ENCODE results near the gene FAM50A.

FAM50A gene

GRCh38 chrX:154413142-154413541 lies 30.8 kb upstream of the FAM50A start:
- H3K9me3 ChIP-seq (ENCODE audit: control extremely low read depth in 1 of 5, control insufficient read depth in 4 of 5, insufficient read depth in 2 of 5, low read depth in 1 of 5, low read length in 4 of 5) = no peaks in the 10 kb centered on the region
- 73% methylated on average over 5 of the region's 8 CpGs for WGBS (ENCODE audit: insufficient coverage)
- no peak for DNase-seq
- ChIA-PET POLR2A (interaction anchor here (0.7 to 1.3 kb wide), 2 partner anchors 11 to 118 kb away, joined by 3 to 5 read pairs; no protein-coding TSS in a partner anchor), CTCF (interaction anchor here (0.9 to 3.0 kb wide), 6 partner anchors 9 to 114 kb away, joined by 3 to 12 read pairs (median 3); partner anchors contain the start of gene ATP6AP1)
- H3K36me3 ChIP-seq (ENCODE audit: control insufficient read depth in 4 of 4, insufficient read depth in 4 of 4, low read length in 3 of 4) = peaks cover 0 to 3% (median 0%) of the 10 kb centered on the region in 4 experiments
- peak overlapping the region in 1 of 7 experiments; percentile 80 for H3K4me3 ChIP-seq (ENCODE audit: control insufficient read depth in 1 of 7, extremely low read depth in 1 of 7, insufficient read depth in 4 of 7, low read depth in 2 of 7, low read length in 6 of 7)
- no peak overlapping the region for H3K27ac ChIP-seq (ENCODE audit: insufficient read depth in 1 of 2, low read depth in 1 of 2, low read length in 2 of 2, poor library complexity in 1 of 2, severe bottlenecking in 2 of 2)
- peaks cover 3 to 33% (median 32%) of the 10 kb centered on the region in 4 experiments for H3K4me1 ChIP-seq (ENCODE audit: control extremely low read depth in 1 of 4, control insufficient read depth in 4 of 4, insufficient read depth in 4 of 4, low read length in 3 of 4)
- no peaks in the 10 kb centered on the region for H3K27me3 ChIP-seq (replicated peaks in 2 of 5; ENCODE audit: control insufficient read depth in 4 of 5, insufficient read depth in 5 of 5, low read length in 4 of 5)

- WGBS (ENCODE audit: insufficient coverage) = 64% methylated on average over 5 of the region's 7 CpGs
- CTCF ChIA-PET = no interaction called here
- Histone ChIP-seq H3K4me3 (ENCODE audit: control insufficient read depth in 1 of 7, extremely low read depth in 1 of 7, insufficient read depth in 4 of 7, low read depth in 2 of 7, low read length in 6 of 7) (no peak overlapping the region), H3K27ac (ENCODE audit: insufficient read depth in 1 of 2, low read depth in 1 of 2, low read length in 2 of 2, poor library complexity in 1 of 2, severe bottlenecking in 2 of 2) (no peak overlapping the region), H3K9me3 (ENCODE audit: control extremely low read depth in 1 of 5, control insufficient read depth in 4 of 5, insufficient read depth in 2 of 5, low read depth in 1 of 5, low read length in 4 of 5) (no peaks in the 10 kb centered on the region), H3K36me3 (ENCODE audit: control insufficient read depth in 4 of 4, insufficient read depth in 4 of 4, low read length in 3 of 4) (peaks cover 0 to 11% (median 4%) of the 10 kb centered on the region in 4 experiments), H3K4me1 (ENCODE audit: control extremely low read depth in 1 of 4, control insufficient read depth in 4 of 4, insufficient read depth in 4 of 4, low read length in 3 of 4) (peaks cover 3 to 13% (median 12%) of the 10 kb centered on the region in 4 experiments), H3K27me3 (replicated peaks in 2 of 5; ENCODE audit: control insufficient read depth in 4 of 5, insufficient read depth in 5 of 5, low read length in 4 of 5) (no peaks in the 10 kb centered on the region)
- no peak for DNase-seq
- POLR2A ChIA-PET = interaction anchor here (0.6 kb wide), 1 partner anchor 417 kb away, joined by 3 read pairs; no protein-coding TSS in a partner anchor
Observed at GRCh38 chrX:154417157-154417556, 26.8 kb upstream of the FAM50A start.

- POLR2A ChIA-PET = no interaction called here
- Histone ChIP-seq H3K4me3 (ENCODE audit: control insufficient read depth in 1 of 7, extremely low read depth in 1 of 7, insufficient read depth in 4 of 7, low read depth in 2 of 7, low read length in 6 of 7) (no peak overlapping the region), H3K36me3 (ENCODE audit: control insufficient read depth in 4 of 4, insufficient read depth in 4 of 4, low read length in 3 of 4) (peaks cover 0 to 9% (median 4%) of the 10 kb centered on the region in 4 experiments), H3K4me1 (ENCODE audit: control extremely low read depth in 1 of 4, control insufficient read depth in 4 of 4, insufficient read depth in 4 of 4, low read length in 3 of 4) (peaks cover 0 to 5% (median 2%) of the 10 kb centered on the region in 4 experiments), H3K9me3 (ENCODE audit: control extremely low read depth in 1 of 5, control insufficient read depth in 4 of 5, insufficient read depth in 2 of 5, low read depth in 1 of 5, low read length in 4 of 5) (no peaks in the 10 kb centered on the region), H3K27me3 (replicated peaks in 2 of 5; ENCODE audit: control insufficient read depth in 4 of 5, insufficient read depth in 5 of 5, low read length in 4 of 5) (no peaks in the 10 kb centered on the region), H3K27ac (ENCODE audit: insufficient read depth in 1 of 2, low read depth in 1 of 2, low read length in 2 of 2, poor library complexity in 1 of 2, severe bottlenecking in 2 of 2) (no peak overlapping the region)
- WGBS (ENCODE audit: insufficient coverage) = 92% methylated on average over 4 of the region's 8 CpGs
- CTCF ChIA-PET = interaction anchor here (0.9 to 1.4 kb wide), 2 partner anchors 20 to 33 kb away, joined by 3 to 4 read pairs; no protein-coding TSS in a partner anchor
- DNase-seq = no peak
Observed at GRCh38 chrX:154419189-154419588, 24.8 kb upstream of the FAM50A start.

GRCh38 chrX:154419688-154420401 lies 24.1 kb upstream of the FAM50A start:
- DNase-seq = no peak
- WGBS (ENCODE audit: insufficient coverage) = 90% methylated on average over 13 of the region's 19 CpGs
- no peak overlapping the region for H3K27ac ChIP-seq (ENCODE audit: insufficient read depth in 1 of 2, low read depth in 1 of 2, low read length in 2 of 2, poor library complexity in 1 of 2, severe bottlenecking in 2 of 2)
- no peak overlapping the region for H3K4me3 ChIP-seq (ENCODE audit: control insufficient read depth in 1 of 7, extremely low read depth in 1 of 7, insufficient read depth in 4 of 7, low read depth in 2 of 7, low read length in 6 of 7)
- POLR2A ChIA-PET = no interaction called here
- no peaks in the 10 kb centered on the region for H3K27me3 ChIP-seq (replicated peaks in 2 of 5; ENCODE audit: control insufficient read depth in 4 of 5, insufficient read depth in 5 of 5, low read length in 4 of 5)
- H3K9me3 ChIP-seq (ENCODE audit: control extremely low read depth in 1 of 5, control insufficient read depth in 4 of 5, insufficient read depth in 2 of 5, low read depth in 1 of 5, low read length in 4 of 5) = no peaks in the 10 kb centered on the region
- H3K36me3 ChIP-seq (ENCODE audit: control insufficient read depth in 4 of 4, insufficient read depth in 4 of 4, low read length in 3 of 4) = peaks cover 0 to 9% (median 4%) of the 10 kb centered on the region in 4 experiments
- peaks cover 0 to 10% (median 6%) of the 10 kb centered on the region in 4 experiments for H3K4me1 ChIP-seq (ENCODE audit: control extremely low read depth in 1 of 4, control insufficient read depth in 4 of 4, insufficient read depth in 4 of 4, low read length in 3 of 4)
- CTCF ChIA-PET = interaction anchor here (0.9 to 1.4 kb wide), 3 partner anchors 8 to 33 kb away, joined by 3 to 4 read pairs (median 3); partner anchors contain the start of gene ATP6AP1

- Histone ChIP-seq H3K27me3 (replicated peaks in 2 of 5; ENCODE audit: control insufficient read depth in 4 of 5, insufficient read depth in 5 of 5, low read length in 4 of 5) (no peaks in the 10 kb centered on the region), H3K36me3 (ENCODE audit: control insufficient read depth in 4 of 4, insufficient read depth in 4 of 4, low read length in 3 of 4) (peaks cover 0 to 9% (median 4%) of the 10 kb centered on the region in 4 experiments), H3K4me3 (ENCODE audit: control insufficient read depth in 1 of 7, extremely low read depth in 1 of 7, insufficient read depth in 4 of 7, low read depth in 2 of 7, low read length in 6 of 7) (no peak overlapping the region), H3K27ac (ENCODE audit: insufficient read depth in 1 of 2, low read depth in 1 of 2, low read length in 2 of 2, poor library complexity in 1 of 2, severe bottlenecking in 2 of 2) (no peak overlapping the region), H3K9me3 (ENCODE audit: control extremely low read depth in 1 of 5, control insufficient read depth in 4 of 5, insufficient read depth in 2 of 5, low read depth in 1 of 5, low read length in 4 of 5) (no peaks in the 10 kb centered on the region), H3K4me1 (ENCODE audit: control extremely low read depth in 1 of 4, control insufficient read depth in 4 of 4, insufficient read depth in 4 of 4, low read length in 3 of 4) (peaks cover 0 to 10% (median 6%) of the 10 kb centered on the region in 4 experiments)
- POLR2A ChIA-PET = no interaction called here
- no peak for DNase-seq
- CTCF ChIA-PET = interaction anchor here (0.9 kb wide), 1 partner anchor 8 kb away, joined by 3 read pairs; the partner anchor contains the start of gene ATP6AP1
- 94% methylated on average over 10 of the region's 10 CpGs for WGBS (ENCODE audit: insufficient coverage)
Observed at GRCh38 chrX:154420402-154420756, 23.6 kb upstream of the FAM50A start.

- no peak overlapping the region for H3K27ac ChIP-seq (ENCODE audit: insufficient read depth in 1 of 2, low read depth in 1 of 2, low read length in 2 of 2, poor library complexity in 1 of 2, severe bottlenecking in 2 of 2)
- ChIA-PET POLR2A (no interaction called here), CTCF (interaction anchor here (1.7 to 2.7 kb wide), 2 partner anchors 15 to 25 kb away, joined by 3 to 12 read pairs; partner anchors contain the start of gene TAFAZZIN)
- H3K36me3 ChIP-seq (ENCODE audit: control insufficient read depth in 4 of 4, insufficient read depth in 4 of 4, low read length in 3 of 4) = peaks cover 0 to 5% (median under 1%) of the 10 kb centered on the region in 4 experiments
- H3K4me1 ChIP-seq (ENCODE audit: control extremely low read depth in 1 of 4, control insufficient read depth in 4 of 4, insufficient read depth in 4 of 4, low read length in 3 of 4) = peaks cover 0 to 47% (median 40%) of the 10 kb centered on the region in 4 experiments
- H3K9me3 ChIP-seq (ENCODE audit: control extremely low read depth in 1 of 5, control insufficient read depth in 4 of 5, insufficient read depth in 2 of 5, low read depth in 1 of 5, low read length in 4 of 5) = no peaks in the 10 kb centered on the region
- H3K4me3 ChIP-seq (ENCODE audit: control insufficient read depth in 1 of 7, extremely low read depth in 1 of 7, insufficient read depth in 4 of 7, low read depth in 2 of 7, low read length in 6 of 7) = no peak overlapping the region
- WGBS (ENCODE audit: insufficient coverage) = 96% methylated on average over 7 of the region's 13 CpGs
- peaks cover 0 to 4% (median 0%) of the 10 kb centered on the region in 5 experiments for H3K27me3 ChIP-seq (replicated peaks in 2 of 5; ENCODE audit: control insufficient read depth in 4 of 5, insufficient read depth in 5 of 5, low read length in 4 of 5)
- DNase-seq = peak in 2 of 3 donors; percentile 53 to 66
Observed at GRCh38 chrX:154426916-154427770, 16.8 kb upstream of the FAM50A start.
